ENCODE results near the gene SOX8.

The SOX8 gene

DNA sequence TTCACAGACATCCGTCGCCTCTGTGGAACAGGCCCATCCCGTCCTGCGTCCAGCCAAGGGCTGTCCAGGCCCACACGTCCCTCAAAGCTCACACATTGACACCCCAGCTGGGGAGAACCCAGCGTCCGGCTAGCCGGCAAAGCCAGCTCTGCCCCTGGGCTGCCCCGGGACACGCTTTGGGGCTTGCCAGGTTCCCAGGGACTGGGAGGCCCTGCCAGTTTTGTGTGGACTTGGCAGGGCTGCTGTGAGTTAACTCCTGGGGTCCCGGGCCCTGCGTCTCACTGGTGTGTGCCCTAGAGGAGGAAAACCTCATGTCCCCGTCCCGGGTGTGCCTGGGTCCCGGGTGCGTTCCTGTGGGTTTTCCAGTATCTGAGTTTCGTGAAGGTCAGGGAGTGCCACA lies 6.3 kb downstream of the SOX8 start:
- TF ChIP-seq, protein P1, sequence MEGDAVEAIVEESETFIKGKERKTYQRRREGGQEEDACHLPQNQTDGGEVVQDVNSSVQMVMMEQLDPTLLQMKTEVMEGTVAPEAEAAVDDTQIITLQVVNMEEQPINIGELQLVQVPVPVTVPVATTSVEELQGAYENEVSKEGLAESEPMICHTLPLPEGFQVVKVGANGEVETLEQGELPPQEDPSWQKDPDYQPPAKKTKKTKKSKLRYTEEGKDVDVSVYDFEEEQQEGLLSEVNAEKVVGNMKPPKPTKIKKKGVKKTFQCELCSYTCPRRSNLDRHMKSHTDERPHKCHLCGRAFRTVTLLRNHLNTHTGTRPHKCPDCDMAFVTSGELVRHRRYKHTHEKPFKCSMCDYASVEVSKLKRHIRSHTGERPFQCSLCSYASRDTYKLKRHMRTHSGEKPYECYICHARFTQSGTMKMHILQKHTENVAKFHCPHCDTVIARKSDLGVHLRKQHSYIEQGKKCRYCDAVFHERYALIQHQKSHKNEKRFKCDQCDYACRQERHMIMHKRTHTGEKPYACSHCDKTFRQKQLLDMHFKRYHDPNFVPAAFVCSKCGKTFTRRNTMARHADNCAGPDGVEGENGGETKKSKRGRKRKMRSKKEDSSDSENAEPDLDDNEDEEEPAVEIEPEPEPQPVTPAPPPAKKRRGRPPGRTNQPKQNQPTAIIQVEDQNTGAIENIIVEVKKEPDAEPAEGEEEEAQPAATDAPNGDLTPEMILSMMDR (IDR thresholded peaks at IDR 0.05; ENCODE audit: borderline replicate concordance, insufficient read depth, low read depth, low read length), result no peak
- no peak overlapping the region for H3K4me3 ChIP-seq (ENCODE audit: low read depth, low read length)

DNA sequence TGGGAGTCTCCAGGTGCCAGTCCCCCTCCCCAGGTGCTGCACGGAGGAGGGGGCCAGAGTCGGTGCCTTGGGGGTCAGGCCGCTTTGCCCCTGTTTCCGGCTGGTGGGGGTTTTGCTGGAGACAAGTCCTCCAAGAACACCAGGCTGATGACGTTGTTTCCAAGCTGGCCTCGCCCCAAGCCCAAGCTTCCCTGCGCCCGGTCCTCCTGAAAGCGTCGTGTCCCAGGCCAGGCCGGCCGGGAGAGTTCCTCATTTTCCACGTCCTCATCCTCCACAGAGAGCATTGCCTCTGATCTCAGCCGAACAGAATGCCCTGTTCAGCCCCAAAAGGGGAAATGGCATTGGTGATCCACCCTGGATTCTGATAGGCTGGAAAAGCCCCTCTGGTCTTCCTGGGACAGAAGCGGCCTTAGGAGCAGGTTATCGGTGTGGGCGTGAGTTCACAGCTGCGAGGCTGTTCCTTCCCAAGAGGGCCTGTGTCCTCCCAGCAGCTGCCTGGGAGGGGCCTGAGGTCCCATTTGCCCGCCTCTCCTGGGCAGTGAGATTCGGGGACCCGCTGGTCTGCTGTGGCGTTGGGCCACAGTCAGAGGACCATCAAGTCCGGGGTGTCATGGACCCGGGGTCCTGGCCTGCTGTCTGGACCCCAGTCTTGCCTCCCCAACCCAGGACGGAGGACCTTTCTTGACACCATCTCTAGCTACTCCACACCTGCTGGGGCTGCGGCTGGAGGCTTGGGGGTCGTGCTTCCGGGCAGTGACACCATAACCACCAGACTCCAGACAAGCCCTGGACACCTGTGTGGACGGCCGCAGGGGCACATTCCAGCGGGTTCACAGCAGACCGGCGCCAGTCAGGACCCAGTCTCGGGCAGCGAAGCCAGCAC lies 7.1 kb downstream of the SOX8 start:
- TF ChIP-seq, protein P1 (IDR thresholded peaks at IDR 0.05; ENCODE audit: borderline replicate concordance, insufficient read depth, low read depth, low read length), result no peak
- H3K4me3 ChIP-seq (ENCODE audit: low read depth, low read length), result no peak overlapping the region

DNA sequence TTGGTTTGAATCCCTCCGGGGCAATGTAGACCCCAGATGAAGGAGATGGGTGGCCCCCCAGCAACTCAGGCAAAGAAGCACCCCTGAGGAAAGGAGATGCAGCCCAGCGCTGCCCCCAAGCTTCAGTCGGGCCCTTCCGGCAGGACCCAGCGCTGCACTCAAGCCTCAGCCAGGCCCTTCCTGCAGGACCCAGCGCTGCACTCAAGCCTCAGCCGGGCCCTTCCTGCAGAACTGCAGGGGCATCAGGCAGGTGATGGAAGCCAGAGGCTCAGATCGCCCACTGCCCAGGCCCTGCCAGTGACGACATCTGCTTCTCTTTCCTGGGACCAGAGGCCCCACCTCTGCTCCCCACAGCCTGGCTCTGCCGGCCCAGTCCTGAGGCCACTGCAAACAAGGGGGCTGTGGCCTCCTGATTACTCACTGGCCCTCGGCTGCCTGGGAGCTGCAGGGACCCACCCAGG lies 7.8 kb downstream of the SOX8 start:
- TF ChIP-seq, protein P1 (IDR thresholded peaks at IDR 0.05; ENCODE audit: borderline replicate concordance, insufficient read depth, low read depth, low read length), result no peak
- H3K4me3 ChIP-seq (ENCODE audit: low read depth, low read length), result no peak overlapping the region

DNA sequence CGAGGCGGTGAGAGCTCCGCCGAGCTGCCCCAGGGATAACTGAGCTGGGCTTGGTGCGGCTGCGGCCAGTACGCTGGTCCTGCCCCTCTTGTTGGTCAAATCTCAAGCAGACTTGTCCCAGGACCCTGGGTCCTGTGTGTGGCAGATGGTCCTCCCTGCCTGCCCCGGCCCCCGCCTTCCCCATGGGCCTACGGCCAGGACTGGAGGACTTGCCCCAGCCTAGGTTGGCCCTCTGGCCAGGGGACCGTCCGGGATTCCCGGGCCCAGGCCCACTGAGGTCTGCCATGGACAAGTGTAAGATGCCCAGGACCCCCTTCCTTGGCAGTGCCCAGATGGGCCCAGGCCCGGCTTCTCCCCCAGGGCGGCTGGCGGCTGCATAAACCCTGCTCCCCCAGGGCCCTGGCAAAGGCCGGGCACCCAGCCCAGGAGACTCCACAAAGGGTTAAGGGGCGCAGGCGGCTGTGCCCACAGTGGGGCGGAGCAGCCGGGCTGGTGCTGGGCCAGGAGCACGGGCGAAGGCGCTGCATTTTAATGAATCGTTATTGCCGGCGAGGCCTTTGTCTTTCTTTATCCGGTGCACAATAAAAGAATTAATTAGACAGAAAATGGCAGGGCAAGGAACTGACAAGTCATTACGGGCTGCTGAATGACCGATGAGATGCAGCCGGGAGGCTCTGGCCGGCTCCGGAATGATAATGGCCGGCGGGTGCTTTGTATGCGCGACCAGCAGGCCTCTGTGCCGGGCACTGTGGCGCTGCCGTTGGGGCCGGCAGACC lies 9.1 kb downstream of the SOX8 start:
- no peak overlapping the region for H3K4me3 ChIP-seq (ENCODE audit: low read depth, low read length)

DNA sequence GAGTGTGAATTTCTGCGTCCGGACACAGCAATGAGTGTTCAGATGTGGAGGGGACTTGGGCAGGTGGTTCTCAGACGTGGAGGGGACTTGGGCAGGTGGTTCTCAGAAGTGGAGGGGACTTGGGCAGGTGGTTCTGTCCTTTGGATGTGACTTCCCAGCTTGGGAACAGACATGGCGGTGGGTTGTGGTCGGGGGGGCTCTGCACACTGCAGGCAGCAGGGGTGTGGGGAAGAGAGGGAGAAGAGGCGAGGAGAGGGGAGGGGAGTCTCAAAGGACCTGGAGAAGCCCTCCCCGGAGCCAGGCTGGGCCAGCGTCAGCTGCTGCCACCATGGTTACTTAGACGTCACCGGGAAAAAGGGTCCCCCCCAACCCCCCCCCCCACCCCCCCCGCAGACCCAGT lies 9.8 kb downstream of the SOX8 start:
- TF ChIP-seq, protein P1 (IDR thresholded peaks at IDR 0.05; ENCODE audit: borderline replicate concordance, insufficient read depth, low read depth, low read length), result no peak

More for the DNA sequence above, 9.1 kb downstream of the SOX8 start:
- TF ChIP-seq, protein P1 (IDR thresholded peaks at IDR 0.05; ENCODE audit: borderline replicate concordance, insufficient read depth, low read depth, low read length), result no peak

DNA sequence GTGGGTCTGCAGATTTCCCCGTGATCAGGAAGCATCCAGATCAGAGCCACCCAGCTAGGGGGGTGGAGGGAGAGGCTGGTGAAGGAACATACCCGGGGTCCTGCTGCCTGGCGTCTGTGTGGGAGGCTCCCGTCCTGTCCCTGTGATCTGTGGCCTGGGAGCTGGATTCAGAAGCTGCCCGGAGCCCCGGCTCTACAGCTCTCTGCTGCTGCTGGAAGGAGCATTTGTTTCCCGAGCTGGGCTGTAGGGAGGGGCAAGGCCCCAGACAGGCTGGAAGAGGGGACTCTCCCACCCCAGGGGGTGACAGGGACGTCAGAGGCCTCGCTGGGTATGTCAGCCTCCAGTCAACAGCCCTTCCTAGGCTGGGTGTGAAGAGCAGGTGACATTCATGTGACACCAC lies 10.2 kb downstream of the SOX8 start:
- TF ChIP-seq, protein P1 (IDR thresholded peaks at IDR 0.05; ENCODE audit: borderline replicate concordance, insufficient read depth, low read depth, low read length), result no peak
- H3K4me3 ChIP-seq (ENCODE audit: low read depth, low read length), result no peak overlapping the region

More for the DNA sequence above, 9.8 kb downstream of the SOX8 start:
- no peak overlapping the region for H3K4me3 ChIP-seq (ENCODE audit: low read depth, low read length)

All from GM12875 (cell line).